ENCODE results near the gene LFNG. TPM values are rescaled to one million over a fixed set of nuclear protein-coding genes. Genes with fewer than 3 reads are reported as not detected.

Gene LFNG
- total and polyA plus RNA-seq, 2 of the 13 experiments (the other 11 are each of a cell fraction or from before 2014, with no cell fraction given) = 0.44 to 1.5 TPM

DNA sequence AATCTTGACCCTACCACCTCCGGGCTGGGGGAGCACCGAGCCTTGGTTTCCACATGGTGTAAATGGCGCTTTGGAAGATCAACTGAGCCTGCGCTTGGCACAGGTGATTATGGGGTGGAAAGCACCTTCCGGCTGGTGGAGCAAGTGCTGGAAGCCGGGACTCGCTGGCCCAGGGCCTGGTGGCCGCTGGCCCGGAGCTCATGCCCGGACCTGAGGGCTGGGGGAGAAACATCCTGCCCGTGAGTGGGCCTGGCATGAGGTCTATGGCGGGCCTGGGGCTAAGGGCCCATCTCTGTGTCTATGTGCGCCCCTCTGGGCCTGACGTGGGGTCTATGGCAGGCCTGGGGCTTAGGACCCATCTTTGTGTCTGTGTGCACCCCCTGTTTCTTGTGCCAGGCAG lies 14.2 kb upstream of the LFNG start:
- Histone ChIP-seq H3K9ac (ENCODE audit: insufficient read depth, low read depth, low read length) (no peak overlapping the region), H3K27me3 (ENCODE audit: control insufficient read depth in 1 of 2, insufficient read depth in 2 of 2, low read length in 2 of 2) (peaks cover 9 to 86% of the 10 kb centered on the region in 2 experiments), H4K20me1 (ENCODE audit: insufficient read depth, low read length) (no peaks in the 10 kb centered on the region), H2AFZ (ENCODE audit: low read length) (no peak overlapping the region), H3K27ac (ENCODE audit: extremely low read length, insufficient read depth, low read length) (no peak overlapping the region), H3K4me3 (replicated peaks in 1 of 3; ENCODE audit: insufficient read depth in 1 of 3, low read depth in 2 of 3, low read length in 3 of 3) (no peak overlapping the region), H3K4me1 (ENCODE audit: insufficient read depth, low read length) (peaks cover 31% of the 10 kb centered on the region), H3K36me3 (replicated peaks in 1 of 2; ENCODE audit: control insufficient read depth in 1 of 2, insufficient read depth in 2 of 2, low read length in 2 of 2) (no peaks in the 10 kb centered on the region), H3K4me2 (ENCODE audit: low read depth, low read length) (no peak overlapping the region), H3K79me2 (ENCODE audit: insufficient read depth, low read length) (no peaks in the 10 kb centered on the region), H3K9me3 (ENCODE audit: low read length) (no peaks in the 10 kb centered on the region)
- DNase-seq (ENCODE audit: low spot score) (no peak), ATAC-seq (no peak), FAIRE-seq (no peak)
- WGBS (ENCODE audit: low lambda C conversion rate) = 77% methylated on average over 4 of the region's 14 CpGs
- BruUV-seq (replicated peaks) = no TSS peak
- intact Hi-C loops (cut with micrococcal nuclease; ENCODE audit: unreplicated experiment) = no loop called here
- CTCF ChIA-PET (ENCODE audit: low intra/inter-chr PET ratio, low total read pairs) = no interaction called here
- in situ Hi-C loops (cut with HindIII; ENCODE audit: extremely low pct_ligation_motif_present, low pct_unique_long_range_greater_than_20kb) = no loop called here
- POLR2A ChIA-PET = no interaction called here
- no peak for TF ChIP-seq ZNF225 (CRISPR knock-in tag; IDR thresholded peaks at IDR 0.05)
- no peak for TF ChIP-seq TEAD2 (CRISPR knock-in tag; IDR thresholded peaks at IDR 0.05)
- no peak for TF ChIP-seq CHD4 (IDR thresholded peaks at IDR 0.05; ENCODE audit: borderline replicate concordance, low read length)
- TF ChIP-seq, protein P1, sequence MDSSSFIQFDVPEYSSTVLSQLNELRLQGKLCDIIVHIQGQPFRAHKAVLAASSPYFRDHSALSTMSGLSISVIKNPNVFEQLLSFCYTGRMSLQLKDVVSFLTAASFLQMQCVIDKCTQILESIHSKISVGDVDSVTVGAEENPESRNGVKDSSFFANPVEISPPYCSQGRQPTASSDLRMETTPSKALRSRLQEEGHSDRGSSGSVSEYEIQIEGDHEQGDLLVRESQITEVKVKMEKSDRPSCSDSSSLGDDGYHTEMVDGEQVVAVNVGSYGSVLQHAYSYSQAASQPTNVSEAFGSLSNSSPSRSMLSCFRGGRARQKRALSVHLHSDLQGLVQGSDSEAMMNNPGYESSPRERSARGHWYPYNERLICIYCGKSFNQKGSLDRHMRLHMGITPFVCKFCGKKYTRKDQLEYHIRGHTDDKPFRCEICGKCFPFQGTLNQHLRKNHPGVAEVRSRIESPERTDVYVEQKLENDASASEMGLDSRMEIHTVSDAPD (CRISPR knock-in tag; IDR thresholded peaks at IDR 0.05) = no peak
- no peak for TF ChIP-seq KDM2A (CRISPR knock-in tag; IDR thresholded peaks at IDR 0.05; ENCODE audit: borderline replicate concordance, low read depth)
- TF ChIP-seq MXD4 (CRISPR knock-in tag; IDR thresholded peaks at IDR 0.05) = no peak
- no peak for TF ChIP-seq MAZ (IDR thresholded peaks at IDR 0.05; ENCODE audit: borderline replicate concordance, low read depth, low read length)
- TF ChIP-seq MAZ (CRISPR knock-in tag; IDR thresholded peaks at IDR 0.05; ENCODE audit: low read depth) = no peak
- no peak for TF ChIP-seq NFIC (IDR thresholded peaks at IDR 0.05; ENCODE audit: low read length)
- no peak for TF ChIP-seq MATR3 (CRISPR knock-in tag; IDR thresholded peaks at IDR 0.05)
- TF ChIP-seq REXO4 (CRISPR knock-in tag; IDR thresholded peaks at IDR 0.05; ENCODE audit: borderline replicate concordance) = no peak
- TF ChIP-seq GFI1 (CRISPR knock-in tag; IDR thresholded peaks at IDR 0.05; ENCODE audit: borderline replicate concordance) = no peak
- TF ChIP-seq HIVEP1 (CRISPR knock-in tag; IDR thresholded peaks at IDR 0.05) = no peak
- no peak for TF ChIP-seq GATA4 (IDR thresholded peaks at IDR 0.05; ENCODE audit: borderline replicate concordance, low read depth)
- TF ChIP-seq CEBPG (CRISPR knock-in tag; IDR thresholded peaks at IDR 0.05) = no peak
- TF ChIP-seq, protein P2, sequence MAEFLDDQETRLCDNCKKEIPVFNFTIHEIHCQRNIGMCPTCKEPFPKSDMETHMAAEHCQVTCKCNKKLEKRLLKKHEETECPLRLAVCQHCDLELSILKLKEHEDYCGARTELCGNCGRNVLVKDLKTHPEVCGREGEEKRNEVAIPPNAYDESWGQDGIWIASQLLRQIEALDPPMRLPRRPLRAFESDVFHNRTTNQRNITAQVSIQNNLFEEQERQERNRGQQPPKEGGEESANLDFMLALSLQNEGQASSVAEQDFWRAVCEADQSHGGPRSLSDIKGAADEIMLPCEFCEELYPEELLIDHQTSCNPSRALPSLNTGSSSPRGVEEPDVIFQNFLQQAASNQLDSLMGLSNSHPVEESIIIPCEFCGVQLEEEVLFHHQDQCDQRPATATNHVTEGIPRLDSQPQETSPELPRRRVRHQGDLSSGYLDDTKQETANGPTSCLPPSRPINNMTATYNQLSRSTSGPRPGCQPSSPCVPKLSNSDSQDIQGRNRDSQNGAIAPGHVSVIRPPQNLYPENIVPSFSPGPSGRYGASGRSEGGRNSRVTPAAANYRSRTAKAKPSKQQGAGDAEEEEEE (CRISPR knock-in tag; IDR thresholded peaks at IDR 0.05; ENCODE audit: borderline replicate concordance) = no peak
- TF ChIP-seq SRSF9 (IDR thresholded peaks at IDR 0.05; ENCODE audit: borderline replicate concordance, insufficient read depth, low read depth, low read length, poor library complexity, severe bottlenecking) = no peak
- no peak for TF ChIP-seq ARNT2 (CRISPR knock-in tag; IDR thresholded peaks at IDR 0.05; ENCODE audit: low read depth)

Measured in HepG2 (cell line).